GM18858 (cell line): ENCODE measurements around the gene EEFSEC.

Source experiments
- ATAC-seq: cut with Tn5 transposase; IDR thresholded peaks from one replicate; pipeline ENCODE4 v1.9.1; 2021; ENCODE audit not compliant: unreplicated experiment

Gene EEFSEC

GRCh38 chr3:128421966-128422365 lies 268.7 kb downstream of the EEFSEC start:
- no peak for ATAC-seq

GRCh38 chr3:128422762-128423524 lies 269.7 kb downstream of the EEFSEC start:
- no peak for ATAC-seq

GRCh38 chr3:128423525-128424147 lies 270.4 kb downstream of the EEFSEC start:
- no peak for ATAC-seq

GRCh38 chr3:128424508-128425069 lies 271.3 kb downstream of the EEFSEC start:
- ATAC-seq = no peak

- no peak for ATAC-seq
Measured at GRCh38 chr3:128425142-128425845, 272.0 kb downstream of the EEFSEC start.

GRCh38 chr3:128425846-128426127 lies 272.5 kb downstream of the EEFSEC start:
- no peak for ATAC-seq

- ATAC-seq = no peak
Measured at GRCh38 chr3:128426128-128426921, 273.0 kb downstream of the EEFSEC start.

GRCh38 chr3:128427175-128427857 lies 274.0 kb downstream of the EEFSEC start:
- no peak for ATAC-seq

- no peak for ATAC-seq
Measured at GRCh38 chr3:128427872-128428822, 274.9 kb downstream of the EEFSEC start.

GRCh38 chr3:128429275-128429674 lies 276.0 kb downstream of the EEFSEC start:
- no peak for ATAC-seq

- ATAC-seq = no peak
Measured at GRCh38 chr3:128429751-128430150, 276.5 kb downstream of the EEFSEC start.

- no peak for ATAC-seq
Measured at GRCh38 chr3:128430301-128430700, 277.0 kb downstream of the EEFSEC start.

- no peak for ATAC-seq
Measured at GRCh38 chr3:128430731-128431130, 277.4 kb downstream of the EEFSEC start.

- no peak for ATAC-seq
Measured at GRCh38 chr3:128431803-128432300, 278.6 kb downstream of the EEFSEC start.

- no peak for ATAC-seq
Measured at GRCh38 chr3:128432301-128432970, 279.2 kb downstream of the EEFSEC start.

- no peak for ATAC-seq
Measured at GRCh38 chr3:128432971-128433836, 279.9 kb downstream of the EEFSEC start.

GRCh38 chr3:128433837-128434165 lies 280.5 kb downstream of the EEFSEC start:
- no peak for ATAC-seq

- ATAC-seq = no peak
Measured at GRCh38 chr3:128434524-128434923, 281.2 kb downstream of the EEFSEC start.
